OCI-LY3 (cell line): Measurements from ENCODE around the gene SHROOM2.

Experiments used
- CTCF ChIP-seq: fragments of 200-600, 300-600 bp; sonication (generic); IDR thresholded peaks from 2 replicates; pipeline ENCODE4 v1.5.1; 2014; ENCODE audit warnings: antibody characterized with exemption, low read length, low read depth
- EZH2phosphoT487 ChIP-seq: fragments of 200-600 bp; shearing (Covaris generic); IDR thresholded peaks from 2 replicates; pipeline ENCODE4 v1.6.1; 2018; ENCODE audit warnings: antibody characterized with exemption, mixed run types, low read depth

GRCh38 chrX:9997524-9997923, 211.3 kb downstream of the SHROOM2 start:
- TF ChIP-seq CTCF (no peak), EZH2phosphoT487 (no peak)
